Esophagus muscularis mucosa (tissue), 4 donors: ENCODE measurements around the gene MRPL20. TPM values are rescaled to one million over a fixed set of nuclear protein-coding genes. Genes with fewer than 3 reads are reported as not detected.
"Not testable (repeated sequence)": the region's sequence is repeated elsewhere in the genome, so short reads cannot be mapped to it uniquely, and the experiment has no call there.

Experiments
- DNase-seq: peaks from one replicate; pipeline ENCODE4 v3.0.0-alpha.2; 2017; ENCODE audit errors: extremely low spot score
- H3K27ac ChIP-seq, 4 donors: fragments of 200-600 bp; sonication (generic); replicated peaks in 1 of 4; 1 replicate in 3 of 4; 2 replicates in 1 of 4; pipeline ENCODE4 v1.5.1; 2016 to 2019; ENCODE audit warnings: mild to moderate bottlenecking in 1 of 4
- H3K27me3 ChIP-seq, 4 donors: fragments of 200-600 bp; sonication (generic); one replicate each; pipeline versions ENCODE4 v1.5.1 to v1.6.0; 2016 to 2019
- H3K36me3 ChIP-seq, 4 donors: fragments of 200-600 bp; sonication (generic); one replicate each; pipeline ENCODE4 v1.5.1; 2016 to 2019
- H3K4me1 ChIP-seq, 4 donors: fragments of 200-600 bp; sonication (generic); one replicate each; pipeline ENCODE4 v1.5.1; 2016 to 2019
- H3K4me3 ChIP-seq, 4 donors: fragments of 200-600 bp; sonication (generic); 1 replicate in 2 of 4; 2 replicates in 2 of 4; pipeline ENCODE4 v1.5.1; 2016 to 2019; ENCODE audit warnings: mild to moderate bottlenecking in 4 of 4, moderate library complexity in 1 of 4
- H3K9me3 ChIP-seq, 4 donors: fragments of 200-600 bp; sonication (generic); 1 replicate in 3 of 4; 2 replicates in 1 of 4; pipeline ENCODE4 v1.5.1; 2016 to 2019
- CTCF ChIP-seq, 3 experiments: fragments of 200-600 bp in 2 of 3; fragments of 450-650 bp in 1 of 3; sonication (generic) in 2 of 3; IDR thresholded peaks; one replicate each; pipeline ENCODE4 v1.5.1; 2017 to 2019; ENCODE audit warnings: antibody characterized with exemption in 3 of 3, mild to moderate bottlenecking in 2 of 3, moderate library complexity in 1 of 3
- EP300 ChIP-seq: sonication (generic); formaldehyde crosslinking; IDR thresholded peaks from one replicate; pipeline ENCODE4 v1.6.1; 2017; ENCODE audit warnings: antibody characterized with exemption
- POLR2A ChIP-seq: fragments of 450-650 bp; IDR thresholded peaks from one replicate; pipeline ENCODE4 v1.6.1; 2017; ENCODE audit warnings: antibody characterized with exemption, moderate library complexity, mild to moderate bottlenecking, low read depth
- POLR2AphosphoS5 ChIP-seq, 2 donors: sonication (generic); formaldehyde crosslinking; IDR thresholded peaks; one replicate each; pipeline ENCODE4 v1.6.1; 2017; ENCODE audit warnings: antibody characterized with exemption in 2 of 2
- WGBS: methylation state at CpG from one replicate; pipeline ENCODE4 v1.1.5; 2018; 5-methylcytosine and 5-hydroxymethylcytosine counted together
- intact Hi-C: fragments of 100-400 bp; cut with DNase I; formaldehyde crosslinking; loops from one replicate; pipeline ENCODE4 v1.15.1; 2023
- total RNA-seq, 4 donors: library from RNA; depleted of rRNA; stranded (reverse); fragments of >200 nt; gene quantifications; one replicate each; pipeline versions ENCODE4 v1.1.0 to v1.2.1, GENCODE V29; 2016

Gene MRPL20
- total RNA-seq, 4 donors from 2014 or later: 144 to 175 (median 155) TPM

DNA sequence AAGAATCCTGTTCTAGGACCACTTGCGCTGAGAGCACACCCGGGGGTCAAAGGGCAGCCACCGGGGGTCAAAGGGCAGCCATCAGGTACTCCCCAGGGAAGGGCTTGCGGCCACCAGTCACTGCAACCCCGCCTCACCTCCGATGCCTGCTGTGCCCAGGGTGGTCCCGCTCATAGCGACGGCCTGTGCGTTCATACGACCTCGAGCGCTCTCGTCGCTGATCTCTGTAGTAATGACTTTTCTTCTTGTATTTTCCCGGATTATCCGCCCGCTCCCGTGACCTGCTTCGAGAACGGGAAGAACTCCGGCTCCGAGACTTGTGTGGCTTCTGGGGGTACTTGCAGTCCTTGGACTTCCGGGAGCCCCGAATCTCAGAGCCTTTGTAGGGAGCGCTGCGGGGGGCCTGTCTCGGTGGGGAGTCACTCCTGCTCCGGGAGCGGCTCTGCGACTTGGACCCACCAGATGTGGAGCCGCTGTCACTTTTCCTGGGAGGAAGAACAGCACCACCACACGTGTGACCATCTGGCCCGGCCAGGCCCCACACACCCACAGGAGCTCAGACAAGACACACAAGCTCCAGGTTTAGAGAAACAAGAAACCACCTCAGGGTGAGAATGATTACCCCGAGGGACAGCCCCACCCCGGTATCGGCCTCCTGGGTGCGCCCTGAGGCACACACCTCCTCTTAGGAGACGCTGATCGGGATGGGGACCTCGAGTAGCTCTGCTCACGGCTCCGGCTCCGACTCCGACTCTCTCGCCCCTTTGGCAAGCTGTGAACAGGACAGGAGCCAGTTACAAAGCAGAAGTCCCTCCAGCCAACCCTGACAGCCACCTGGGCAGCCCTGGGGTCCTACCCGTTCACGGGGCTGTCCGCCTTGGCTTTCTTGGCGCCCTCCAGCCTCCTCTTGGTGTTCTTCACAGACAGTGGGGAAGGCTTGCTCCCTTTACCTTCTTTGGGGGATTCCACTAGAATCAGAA lies 19.7 kb downstream of the MRPL20 start:
- WGBS: 95% methylated on average over 48 of the region's 50 CpGs
- Histone ChIP-seq H3K4me3 (no peak overlapping the region), H3K36me3 (peaks cover 69 to 80% (median 78%) of the 10 kb centered on the region in 4 donors), H3K9me3 (no peaks in the 10 kb centered on the region), H3K27ac (no peak overlapping the region), H3K4me1 (peaks cover 0 to 6% (median 0%) of the 10 kb centered on the region in 4 donors), H3K27me3 (no peaks in the 10 kb centered on the region)
- TF ChIP-seq POLR2AphosphoS5 (IDR thresholded peaks at IDR 0.05) (no peak), EP300 (no peak), POLR2A (no peak), CTCF (IDR thresholded peaks at IDR 0.05) (no peak)
- intact Hi-C loops: no loop called here
- DNase-seq: no peak

GRCh38 chr1:1385931-1386330 lies 21.2 kb downstream of the MRPL20 start:
- WGBS: 85% methylated on average over 7 of the region's 8 CpGs
- H3K36me3 ChIP-seq: peaks cover 60 to 75% (median 74%) of the 10 kb centered on the region in 4 donors
- H3K9me3 ChIP-seq: no peaks in the 10 kb centered on the region
- no peak overlapping the region for H3K4me3 ChIP-seq
- intact Hi-C loops: no loop called here
- no peak for TF ChIP-seq EP300
- no peak for TF ChIP-seq POLR2A
- TF ChIP-seq CTCF (IDR thresholded peaks at IDR 0.05): no peak
- TF ChIP-seq POLR2AphosphoS5 (IDR thresholded peaks at IDR 0.05): no peak
- no peaks in the 10 kb centered on the region for H3K27me3 ChIP-seq
- no peak overlapping the region for H3K27ac ChIP-seq
- DNase-seq: no peak
- peaks cover 0 to under 1% (median 0%) of the 10 kb centered on the region in 4 donors for H3K4me1 ChIP-seq

DNA sequence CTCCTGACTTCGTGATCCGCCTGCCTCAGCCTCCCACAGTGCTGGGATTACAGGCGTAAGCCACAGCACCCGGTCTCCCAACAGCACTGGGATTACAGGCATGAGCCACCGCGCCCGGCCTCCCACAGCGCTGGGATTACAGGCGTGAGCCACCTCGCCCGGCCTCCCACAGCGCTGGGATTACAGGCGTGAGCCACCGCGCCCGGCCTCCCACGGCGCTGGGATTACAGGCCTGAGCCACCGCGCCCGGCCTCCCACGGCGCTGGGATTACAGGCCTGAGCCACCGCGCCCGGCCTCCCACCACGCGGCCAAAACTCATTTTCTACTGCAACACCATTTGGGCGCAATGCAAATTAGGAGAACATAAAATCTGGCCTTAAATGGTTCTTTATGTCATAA lies 21.8 kb downstream of the MRPL20 start:
- H3K4me3 ChIP-seq, H3K9me3 ChIP-seq, H3K27ac ChIP-seq, intact Hi-C loops, DNase-seq, H3K27me3 ChIP-seq, H3K4me1 ChIP-seq: not testable (repeated sequence)
- peaks cover 54 to 73% (median 69%) of the 10 kb centered on the region in 4 donors for H3K36me3 ChIP-seq
- WGBS: 92% methylated on average over 26 of the region's 29 CpGs

GRCh38 chr1:1381294-1381693 lies 25.8 kb downstream of the MRPL20 start:
- Histone ChIP-seq H3K4me1 (peaks cover 0 to 1% (median under 1%) of the 10 kb centered on the region in 4 donors), H3K9me3 (no peaks in the 10 kb centered on the region), H3K27ac (no peak overlapping the region), H3K4me3 (no peak overlapping the region), H3K27me3 (no peaks in the 10 kb centered on the region), H3K36me3 (peaks cover 14 to 34% (median 28%) of the 10 kb centered on the region in 4 donors)
- TF ChIP-seq EP300 (no peak), CTCF (IDR thresholded peaks at IDR 0.05) (no peak), POLR2A (no peak), POLR2AphosphoS5 (IDR thresholded peaks at IDR 0.05) (no peak)
- WGBS: 100% methylated on average over 3 of the region's 8 CpGs
- no peak for DNase-seq
- intact Hi-C loops: no loop called here

DNA sequence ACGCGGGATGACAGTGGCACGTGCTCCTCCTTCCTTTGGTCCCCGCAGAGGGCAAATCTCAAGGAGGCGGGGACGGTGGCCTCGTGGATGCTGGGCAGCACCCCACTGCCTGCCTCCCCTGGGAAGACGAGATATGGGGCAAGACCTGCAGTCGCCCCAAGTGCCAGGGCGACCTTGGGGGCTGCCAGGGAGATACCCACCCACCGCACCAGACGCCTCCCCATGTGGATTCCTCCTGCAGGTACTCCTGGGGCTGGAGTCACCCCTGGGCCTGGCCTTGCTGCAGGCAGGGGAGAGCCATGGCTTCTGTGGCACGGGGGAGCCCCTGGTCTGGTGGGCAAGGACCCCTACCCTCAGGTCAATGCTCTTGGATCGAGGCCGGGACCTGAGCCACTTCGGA lies 26.2 kb downstream of the MRPL20 start:
- no peak overlapping the region for H3K27ac ChIP-seq
- peaks cover 4 to 5% (median 5%) of the 10 kb centered on the region in 4 donors for H3K4me1 ChIP-seq
- WGBS: 97% methylated on average over 12 of the region's 16 CpGs
- H3K4me3 ChIP-seq: no peak overlapping the region
- H3K27me3 ChIP-seq: no peaks in the 10 kb centered on the region
- intact Hi-C loops: no loop called here
- no peaks in the 10 kb centered on the region for H3K9me3 ChIP-seq
- no peak for DNase-seq
- H3K36me3 ChIP-seq: peaks cover 10 to 29% (median 24%) of the 10 kb centered on the region in 4 donors
- no peak for TF ChIP-seq POLR2A
- no peak for TF ChIP-seq EP300
- TF ChIP-seq CTCF (IDR thresholded peaks at IDR 0.05): no peak
- no peak for TF ChIP-seq POLR2AphosphoS5 (IDR thresholded peaks at IDR 0.05)
